ENCODE results near the gene KRT17. TPM values are rescaled to one million over a fixed set of nuclear protein-coding genes. Genes with fewer than 3 reads are reported as not detected.

Gene KRT17
- total and polyA plus RNA-seq, 9 of the 15 experiments (the other 6 are each of a cell fraction or from before 2014, with no cell fraction given): 0.23 to 0.25 TPM; not detected in 7

DNA sequence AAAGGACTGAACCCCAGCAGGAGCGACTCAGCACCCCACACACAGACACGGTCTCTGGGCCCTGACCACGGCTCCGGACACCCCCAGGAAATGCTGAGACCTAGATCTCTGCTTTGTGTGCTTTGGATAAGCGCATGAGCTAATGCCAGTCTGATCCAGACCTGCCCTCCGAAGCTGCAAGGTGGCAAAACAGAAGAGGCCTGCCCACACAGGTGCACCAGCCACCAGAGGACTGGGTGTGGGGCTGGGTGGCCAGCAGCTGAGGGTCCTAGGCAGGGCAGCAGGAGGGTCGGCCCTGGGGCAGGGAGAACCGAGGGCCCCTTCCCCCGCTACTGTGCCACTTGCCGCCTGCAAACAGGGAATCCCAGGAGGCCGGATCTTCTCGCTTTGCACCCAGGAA lies 33.6 kb upstream of the KRT17 start:
- H3K36me3 ChIP-seq (ENCODE audit: control insufficient read depth, insufficient read depth, low read length): no peaks in the 10 kb centered on the region
- no peak overlapping the region for H2AFZ ChIP-seq (ENCODE audit: low read depth, low read length)
- 20% methylated on average over 10 of the region's 12 CpGs for WGBS (ENCODE audit: insufficient coverage, low coverage, missing lambda C conversion rate)
- intact Hi-C loops (cut with micrococcal nuclease): no loop called here
- peak overlapping the region in 1 of 2 experiments; percentile 58; a peak in 2 of 4 replicates for H3K9ac ChIP-seq (ENCODE audit: insufficient read depth in 1 of 2, low read depth in 2 of 2, low read length in 2 of 2)
- H3K27me3 ChIP-seq (ENCODE audit: control insufficient read depth in 2 of 2, insufficient read depth in 2 of 2, low read length in 2 of 2): peaks cover 2 to 17% of the 10 kb centered on the region in 2 experiments; a peak in 1 of 5 replicates
- in situ Hi-C loops (cut with MboI): loop anchor here (25.0 kb wide), 1 partner anchor 1046 kb away; no protein-coding TSS in a partner anchor
- H3K4me2 ChIP-seq (ENCODE audit: insufficient read depth, low read length): no peak overlapping the region
- ChIA-PET POLR2A (interaction anchor here (0.6 to 0.7 kb wide), 2 partner anchors 34 to 118 kb away, joined by 3 to 4 read pairs; no protein-coding TSS in a partner anchor), CTCF (ENCODE audit: low intra/inter-chr PET ratio) (interaction anchor here (7.3 kb wide), 1 partner anchor 9 kb away, joined by 87 read pairs; no protein-coding TSS in a partner anchor)
- DNase-seq (ENCODE audit: extremely low read depth in 1 of 4, low spot score in 3 of 4) (no peak), ATAC-seq (no peak), FAIRE-seq (no peak)
- peaks cover 0 to 40% of the 10 kb centered on the region in 2 experiments; a peak in 2 of 5 replicates for H3K4me1 ChIP-seq (replicated peaks in 1 of 2; ENCODE audit: control insufficient read depth in 2 of 2, insufficient read depth in 2 of 2, low read length in 2 of 2)
- H3K27ac ChIP-seq (ENCODE audit: extremely low read depth, low read depth, low read length): no peak overlapping the region
- 0 out of 2 replicates have a peak, but pooled peaks cover 3% of the 10 kb centered on the region for H4K20me1 ChIP-seq (replicated peaks; ENCODE audit: control insufficient read depth, insufficient read depth, low read length)
- BruUV-seq (replicated peaks): no TSS peak
- no peak overlapping the region for H3K4me3 ChIP-seq
- no peaks in the 10 kb centered on the region for H3K79me2 ChIP-seq (ENCODE audit: control insufficient read depth, insufficient read depth, low read length)
- no peaks in the 10 kb centered on the region for H3K9me3 ChIP-seq (replicated peaks; ENCODE audit: control insufficient read depth, insufficient read depth, low read depth, low read length)
- peaks cover 2% of the 10 kb centered on the region for H3K9me1 ChIP-seq (ENCODE audit: control insufficient read depth, insufficient read depth, low read length)
- TF ChIP-seq HNRNPL (IDR thresholded peaks at IDR 0.05; ENCODE audit: low read depth, low read length) (no peak), ZNF507 (tag; conservative IDR thresholded peaks at IDR 0.05) (no peak)

DNA sequence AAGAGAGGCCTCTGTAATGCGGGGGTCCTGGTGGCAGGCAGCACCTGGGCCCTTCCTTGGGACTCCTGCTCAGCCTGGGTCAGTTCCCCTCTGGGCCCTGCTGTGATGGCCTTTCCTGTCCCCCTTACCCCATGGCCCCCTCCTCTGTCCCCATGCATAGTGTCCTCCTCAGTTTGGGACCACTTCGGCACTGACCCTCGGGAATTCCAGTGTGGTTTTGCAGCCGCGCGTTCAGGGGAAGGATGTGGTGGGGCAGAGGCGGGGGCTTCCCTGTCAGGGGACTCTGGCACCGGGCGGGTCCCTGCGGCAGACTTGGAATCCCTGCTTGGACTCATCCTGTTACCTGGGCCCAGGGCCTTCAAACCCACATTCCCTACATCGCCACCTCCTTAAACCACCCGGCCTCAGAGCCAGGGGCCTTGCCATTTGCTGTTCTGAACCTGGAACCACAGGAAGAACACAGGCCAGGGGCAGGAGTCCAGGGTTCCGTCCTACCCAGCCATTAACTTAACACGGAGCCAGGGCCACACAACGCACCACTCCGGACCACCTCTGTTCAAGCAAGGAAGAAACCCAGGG lies 32.9 kb upstream of the KRT17 start:
- in situ Hi-C loops (cut with MboI) (loop anchor here (25.0 kb wide), 1 partner anchor 1045 kb away; no protein-coding TSS in a partner anchor), intact Hi-C loops (cut with micrococcal nuclease) (no loop called here)
- FAIRE-seq (no peak), DNase-seq (ENCODE audit: extremely low read depth in 1 of 4, low spot score in 3 of 4) (no peak), ATAC-seq (no peak)
- no peaks in the 10 kb centered on the region for H3K79me2 ChIP-seq (ENCODE audit: control insufficient read depth, insufficient read depth, low read length)
- 0 out of 2 replicates have a peak, but pooled peaks cover 3% of the 10 kb centered on the region for H4K20me1 ChIP-seq (replicated peaks; ENCODE audit: control insufficient read depth, insufficient read depth, low read length)
- no peaks in the 10 kb centered on the region for H3K9me3 ChIP-seq (replicated peaks; ENCODE audit: control insufficient read depth, insufficient read depth, low read depth, low read length)
- H3K27ac ChIP-seq (ENCODE audit: extremely low read depth, low read depth, low read length): no peak overlapping the region
- POLR2A ChIA-PET: no interaction called here
- TF ChIP-seq BRD9 (IDR thresholded peaks at IDR 0.05; ENCODE audit: low read depth, partially characterized antibody) (no peak), ARHGAP35 (IDR thresholded peaks at IDR 0.05; ENCODE audit: partially characterized antibody) (no peak), ZNF239 (CRISPR knock-in tag; IDR thresholded peaks at IDR 0.05) (no peak)
- TF ChIP-seq, protein P1, sequence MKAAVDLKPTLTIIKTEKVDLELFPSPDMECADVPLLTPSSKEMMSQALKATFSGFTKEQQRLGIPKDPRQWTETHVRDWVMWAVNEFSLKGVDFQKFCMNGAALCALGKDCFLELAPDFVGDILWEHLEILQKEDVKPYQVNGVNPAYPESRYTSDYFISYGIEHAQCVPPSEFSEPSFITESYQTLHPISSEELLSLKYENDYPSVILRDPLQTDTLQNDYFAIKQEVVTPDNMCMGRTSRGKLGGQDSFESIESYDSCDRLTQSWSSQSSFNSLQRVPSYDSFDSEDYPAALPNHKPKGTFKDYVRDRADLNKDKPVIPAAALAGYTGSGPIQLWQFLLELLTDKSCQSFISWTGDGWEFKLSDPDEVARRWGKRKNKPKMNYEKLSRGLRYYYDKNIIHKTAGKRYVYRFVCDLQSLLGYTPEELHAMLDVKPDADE (conservative IDR thresholded peaks at IDR 0.05; ENCODE audit: control insufficient read depth, low read depth, low read length): no peak
- TF ChIP-seq, protein P2, sequence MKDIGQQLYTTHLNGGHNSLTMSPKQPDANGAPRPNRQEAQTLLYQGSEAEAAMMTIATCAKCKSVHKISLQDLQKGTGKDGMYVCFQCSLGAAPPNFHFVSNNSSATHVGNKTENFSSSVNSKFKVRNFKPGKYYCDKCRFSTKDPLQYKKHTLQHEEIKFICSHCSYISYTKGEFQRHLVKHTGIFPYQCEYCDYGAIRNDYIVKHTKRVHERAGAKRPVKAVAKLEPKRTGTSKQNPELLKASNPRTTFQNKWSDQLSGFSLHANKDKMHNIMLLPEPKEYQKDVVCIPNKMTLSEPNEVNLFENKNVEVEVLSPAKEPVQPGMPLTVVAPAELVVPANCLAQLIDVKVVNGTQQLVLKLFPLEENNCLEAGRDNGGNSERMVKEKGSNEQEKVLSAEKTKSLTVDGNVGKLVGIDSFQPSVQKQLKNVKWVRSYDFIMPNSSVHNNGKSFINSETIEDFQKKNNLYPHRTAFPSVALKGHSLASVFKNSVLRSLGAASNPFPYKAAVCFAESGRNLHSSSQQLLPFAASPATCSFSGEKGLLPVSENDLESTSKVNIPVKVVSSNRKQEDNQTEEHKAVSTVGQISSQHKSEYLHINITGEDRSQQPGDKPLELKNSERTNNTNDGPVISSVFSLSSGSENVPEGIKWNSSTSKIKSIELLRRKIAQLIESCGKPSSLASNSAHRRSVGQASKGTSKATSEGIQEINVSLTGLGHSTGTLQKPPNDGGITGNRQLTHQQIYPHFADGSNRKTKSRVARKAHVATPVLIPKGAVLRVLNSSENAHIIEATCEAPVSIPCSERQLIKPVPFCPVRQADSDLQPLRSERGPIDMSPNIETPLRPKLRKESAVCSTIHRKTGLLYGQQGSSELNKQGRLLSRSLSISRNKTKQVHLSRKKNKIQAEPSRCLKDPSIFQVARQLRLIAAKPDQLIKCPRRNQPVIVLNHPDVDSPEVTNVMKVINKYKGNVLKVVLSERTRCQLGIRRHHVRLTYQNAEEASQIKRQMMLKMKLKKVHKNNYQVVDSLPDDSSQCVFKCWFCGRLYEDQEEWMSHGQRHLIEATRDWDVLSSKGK (CRISPR knock-in tag; IDR thresholded peaks at IDR 0.05): no peak
- H3K36me3 ChIP-seq (ENCODE audit: control insufficient read depth, insufficient read depth, low read length): no peaks in the 10 kb centered on the region
- no TSS peak for BruUV-seq (replicated peaks)
- no peak overlapping the region for H3K4me3 ChIP-seq
- WGBS (ENCODE audit: insufficient coverage, low coverage, missing lambda C conversion rate): 21% methylated on average over 16 of the region's 16 CpGs
- peaks cover under 1% of the 10 kb centered on the region for H3K9me1 ChIP-seq (ENCODE audit: control insufficient read depth, insufficient read depth, low read length)
- no peak overlapping the region for H2AFZ ChIP-seq (ENCODE audit: low read depth, low read length)
- CTCF ChIA-PET (ENCODE audit: low intra/inter-chr PET ratio): no interaction called here
- H3K4me2 ChIP-seq (ENCODE audit: insufficient read depth, low read length): no peak overlapping the region
- peaks cover 2 to 17% of the 10 kb centered on the region in 2 experiments; a peak in 1 of 5 replicates for H3K27me3 ChIP-seq (ENCODE audit: control insufficient read depth in 2 of 2, insufficient read depth in 2 of 2, low read length in 2 of 2)
- peak overlapping the region in 1 of 2 experiments; percentile 58; a peak in 1 of 4 replicates for H3K9ac ChIP-seq (ENCODE audit: insufficient read depth in 1 of 2, low read depth in 2 of 2, low read length in 2 of 2)
- peaks cover 0 to 37% of the 10 kb centered on the region in 2 experiments; a peak in 2 of 5 replicates for H3K4me1 ChIP-seq (replicated peaks in 1 of 2; ENCODE audit: control insufficient read depth in 2 of 2, insufficient read depth in 2 of 2, low read length in 2 of 2)
